ENCODE data around the gene DQX1. TPM values are rescaled to one million over a fixed set of nuclear protein-coding genes. Genes with fewer than 3 reads are reported as not detected.

The DQX1 gene
- total RNA-seq, 1 donor from 2014 or later: 9.6 TPM

DNA sequence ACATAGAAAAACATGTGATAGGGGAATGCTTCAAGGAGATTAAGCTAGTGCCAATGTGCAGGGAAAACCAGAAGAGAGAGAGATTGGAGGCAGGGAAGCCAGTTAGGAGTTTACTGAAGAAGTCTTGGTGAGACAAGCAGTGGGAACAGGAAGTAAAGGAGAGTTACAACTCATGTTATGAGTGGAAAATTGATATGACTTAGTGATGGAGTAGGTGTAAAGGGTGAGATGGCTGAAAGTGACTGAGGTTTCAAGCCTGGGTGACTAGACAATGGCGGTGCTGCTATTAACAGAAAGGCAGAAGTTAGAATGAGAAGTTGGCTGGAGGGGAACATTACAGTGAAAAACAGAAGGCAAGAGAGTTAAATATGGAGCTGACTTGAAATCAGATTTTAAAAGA is 45.0 kb upstream of the DQX1 start:
- no peaks in the 10 kb centered on the region for H3K9me3 ChIP-seq
- intact Hi-C loops (cut with DNase I): no loop called here
- no peak for DNase-seq (ENCODE audit: extremely low spot score in 2 of 2)
- no peaks in the 10 kb centered on the region for H3K4me1 ChIP-seq
- H3K4me3 ChIP-seq: no peak overlapping the region
- no peak overlapping the region for H3K27ac ChIP-seq
- TF ChIP-seq, protein P1, sequence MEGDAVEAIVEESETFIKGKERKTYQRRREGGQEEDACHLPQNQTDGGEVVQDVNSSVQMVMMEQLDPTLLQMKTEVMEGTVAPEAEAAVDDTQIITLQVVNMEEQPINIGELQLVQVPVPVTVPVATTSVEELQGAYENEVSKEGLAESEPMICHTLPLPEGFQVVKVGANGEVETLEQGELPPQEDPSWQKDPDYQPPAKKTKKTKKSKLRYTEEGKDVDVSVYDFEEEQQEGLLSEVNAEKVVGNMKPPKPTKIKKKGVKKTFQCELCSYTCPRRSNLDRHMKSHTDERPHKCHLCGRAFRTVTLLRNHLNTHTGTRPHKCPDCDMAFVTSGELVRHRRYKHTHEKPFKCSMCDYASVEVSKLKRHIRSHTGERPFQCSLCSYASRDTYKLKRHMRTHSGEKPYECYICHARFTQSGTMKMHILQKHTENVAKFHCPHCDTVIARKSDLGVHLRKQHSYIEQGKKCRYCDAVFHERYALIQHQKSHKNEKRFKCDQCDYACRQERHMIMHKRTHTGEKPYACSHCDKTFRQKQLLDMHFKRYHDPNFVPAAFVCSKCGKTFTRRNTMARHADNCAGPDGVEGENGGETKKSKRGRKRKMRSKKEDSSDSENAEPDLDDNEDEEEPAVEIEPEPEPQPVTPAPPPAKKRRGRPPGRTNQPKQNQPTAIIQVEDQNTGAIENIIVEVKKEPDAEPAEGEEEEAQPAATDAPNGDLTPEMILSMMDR (IDR thresholded peaks at IDR 0.05): no peak
- TF ChIP-seq POLR2AphosphoS5 (IDR thresholded peaks at IDR 0.05; ENCODE audit: insufficient read depth in 1 of 2, low read depth in 1 of 2): no peak
- no peak for TF ChIP-seq POLR2A (IDR thresholded peaks at IDR 0.05)
- no peaks in the 10 kb centered on the region for H3K36me3 ChIP-seq
- no peaks in the 10 kb centered on the region for H3K27me3 ChIP-seq

DNA sequence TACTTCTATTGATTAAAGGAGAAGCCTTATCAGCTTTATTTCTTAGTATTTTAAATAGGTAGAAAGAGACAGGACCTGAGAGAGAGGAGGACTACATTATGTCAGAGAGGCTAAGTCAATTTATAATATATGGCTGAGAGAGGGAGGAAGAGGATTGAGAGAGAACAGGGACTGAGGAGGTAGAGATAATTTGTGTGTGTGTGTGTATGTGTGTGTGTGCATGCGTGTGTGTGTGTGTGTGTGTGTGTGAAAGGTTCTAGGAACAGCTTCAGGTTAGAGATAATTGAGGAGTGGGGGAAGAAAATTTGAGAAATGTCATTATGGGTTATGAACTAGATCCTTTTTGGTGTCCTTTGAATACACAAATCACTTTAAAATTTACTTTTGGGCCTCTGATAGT is 43.7 kb upstream of the DQX1 start:
- Histone ChIP-seq H3K36me3 (no peaks in the 10 kb centered on the region), H3K27me3 (no peaks in the 10 kb centered on the region), H3K4me3 (no peak overlapping the region), H3K9me3 (no peaks in the 10 kb centered on the region), H3K27ac (no peak overlapping the region), H3K4me1 (no peaks in the 10 kb centered on the region)
- intact Hi-C loops (cut with DNase I): no loop called here
- no peak for DNase-seq (ENCODE audit: extremely low spot score in 2 of 2)
- TF ChIP-seq, protein P1 (IDR thresholded peaks at IDR 0.05): no peak

DNA sequence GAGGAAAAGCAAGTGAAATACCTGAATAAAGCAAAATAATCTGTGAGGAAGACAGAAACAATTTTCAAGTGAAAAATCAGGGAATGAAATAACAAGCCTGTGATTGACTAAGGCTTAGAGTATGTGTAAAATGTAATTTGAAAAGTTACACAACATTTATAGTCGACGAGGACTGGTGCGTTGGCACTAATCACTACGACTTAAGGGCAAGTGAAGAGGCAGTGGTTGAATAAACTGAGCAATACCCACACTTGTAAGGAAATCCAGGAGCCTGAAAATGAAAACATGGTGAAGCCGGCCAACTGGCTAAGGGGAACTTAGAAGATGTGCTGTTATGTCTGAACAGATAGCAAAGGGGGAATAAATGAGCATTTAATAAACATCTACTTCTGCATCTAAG is 41.9 kb upstream of the DQX1 start:
- DNase-seq (ENCODE audit: extremely low spot score in 2 of 2): no peak
- H3K27ac ChIP-seq: no peak overlapping the region
- TF ChIP-seq, protein P1 (IDR thresholded peaks at IDR 0.05): no peak
- TF ChIP-seq POLR2AphosphoS5 (IDR thresholded peaks at IDR 0.05; ENCODE audit: insufficient read depth in 1 of 2, low read depth in 1 of 2) (no peak), POLR2A (IDR thresholded peaks at IDR 0.05) (no peak)

DNA sequence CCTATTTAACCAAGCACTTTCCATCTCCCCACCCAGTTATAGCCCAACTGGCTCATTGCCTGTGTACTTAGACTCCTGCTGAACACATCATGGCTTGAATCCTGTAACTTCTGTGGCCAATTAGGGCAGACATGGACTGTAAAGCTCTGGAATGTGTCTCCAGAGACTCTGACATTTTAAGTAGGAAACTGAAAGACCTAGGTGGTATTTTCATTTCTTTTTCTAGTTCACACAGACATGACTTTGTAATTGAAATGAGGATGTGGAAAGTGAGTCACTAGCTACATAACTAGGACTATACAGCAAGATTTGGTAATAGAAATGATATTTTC is 40.7 kb upstream of the DQX1 start:
- no peak for DNase-seq (ENCODE audit: extremely low spot score in 2 of 2)
- no peaks in the 10 kb centered on the region for H3K4me1 ChIP-seq
- intact Hi-C loops (cut with DNase I): no loop called here
- no peaks in the 10 kb centered on the region for H3K27me3 ChIP-seq
- H3K27ac ChIP-seq: no peak overlapping the region
- TF ChIP-seq POLR2A (IDR thresholded peaks at IDR 0.05) (no peak), POLR2AphosphoS5 (IDR thresholded peaks at IDR 0.05; ENCODE audit: insufficient read depth in 1 of 2, low read depth in 1 of 2) (no peak)
- TF ChIP-seq, protein P1 (IDR thresholded peaks at IDR 0.05): no peak
- H3K4me3 ChIP-seq: no peak overlapping the region
- no peaks in the 10 kb centered on the region for H3K36me3 ChIP-seq
- H3K9me3 ChIP-seq: no peaks in the 10 kb centered on the region

More for the DNA sequence above, 41.9 kb upstream of the DQX1 start:
- H3K4me1 ChIP-seq: no peaks in the 10 kb centered on the region
- no peaks in the 10 kb centered on the region for H3K27me3 ChIP-seq
- no peak overlapping the region for H3K4me3 ChIP-seq
- H3K9me3 ChIP-seq: no peaks in the 10 kb centered on the region
- no peaks in the 10 kb centered on the region for H3K36me3 ChIP-seq
- intact Hi-C loops (cut with DNase I): no loop called here

DNA sequence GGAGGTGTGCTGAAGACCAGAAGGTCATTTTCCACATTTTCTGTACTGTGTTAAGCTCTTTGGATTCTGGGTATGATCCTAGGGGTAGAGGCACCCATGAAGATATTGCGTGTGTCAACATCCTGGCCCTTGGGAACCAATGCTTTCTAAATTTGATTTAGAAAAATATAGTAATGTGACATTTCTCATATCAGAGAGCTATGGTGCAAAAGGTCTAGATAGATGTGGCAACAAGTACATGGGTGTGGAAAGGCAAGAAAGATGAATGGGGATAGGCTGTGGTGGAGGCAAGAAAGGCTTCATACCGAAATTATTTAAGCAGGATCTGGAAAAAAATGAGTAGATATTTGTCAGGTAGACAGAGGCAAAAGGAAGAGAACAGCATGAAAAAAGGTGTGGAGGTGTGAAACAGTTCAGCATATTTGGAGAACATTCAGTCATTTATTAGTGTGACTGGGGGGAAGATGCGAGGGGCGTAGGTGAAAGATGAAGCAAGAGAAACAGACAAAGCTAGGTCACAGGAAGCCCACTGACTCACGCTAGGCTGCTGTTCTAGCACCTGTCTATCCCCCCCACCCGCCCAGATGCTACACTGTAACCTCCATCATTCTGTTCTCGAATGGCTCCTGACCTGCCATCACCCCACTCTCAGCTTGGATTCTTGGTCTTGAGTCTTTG is 40.2 kb upstream of the DQX1 start:
- intact Hi-C loops (cut with DNase I): no loop called here
- H3K27me3 ChIP-seq: no peaks in the 10 kb centered on the region
- no peak for DNase-seq (ENCODE audit: extremely low spot score in 2 of 2)
- no peaks in the 10 kb centered on the region for H3K4me1 ChIP-seq
- no peak overlapping the region for H3K27ac ChIP-seq
- TF ChIP-seq, protein P1 (IDR thresholded peaks at IDR 0.05): no peak
- TF ChIP-seq POLR2AphosphoS5 (IDR thresholded peaks at IDR 0.05; ENCODE audit: insufficient read depth in 1 of 2, low read depth in 1 of 2): no peak
- H3K9me3 ChIP-seq: no peaks in the 10 kb centered on the region
- H3K36me3 ChIP-seq: no peaks in the 10 kb centered on the region
- H3K4me3 ChIP-seq: no peak overlapping the region
